ENCODE results near the gene CT45A2. TPM values are rescaled to one million over a fixed set of nuclear protein-coding genes. Genes with fewer than 3 reads are reported as not detected.
"Not testable (repeated sequence)": the region's sequence is repeated elsewhere in the genome, so short reads cannot be mapped to it uniquely, and the experiment has no call there.

The CT45A2 gene, protein sequence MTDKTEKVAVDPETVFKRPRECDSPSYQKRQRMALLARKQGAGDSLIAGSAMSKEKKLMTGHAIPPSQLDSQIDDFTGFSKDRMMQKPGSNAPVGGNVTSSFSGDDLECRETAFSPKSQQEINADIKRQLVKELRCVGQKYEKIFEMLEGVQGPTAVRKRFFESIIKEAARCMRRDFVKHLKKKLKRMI
- not detected for total RNA-seq

- H3K4me1 ChIP-seq; DNase-seq (ENCODE audit: extremely low spot score); H3K36me3 ChIP-seq; H3K27ac ChIP-seq (replicated peaks in 1 of 4); H3K9me3 ChIP-seq; H3K4me3 ChIP-seq; H3K27me3 ChIP-seq; intact Hi-C loops (cut with DNase I): not testable (repeated sequence)
- no CpG with 5 or more reads among the region's 17 CpGs for WGBS
These were observed at the start of gene CT45A2 for GRCh38 chrX:135819912-135820311. CT45A2 (minus strand) TSS chrX:135820012; CDS start chrX:135816265, 3,747 bp downstream.

GRCh38 chrX:135854438-135854837 is 34.6 kb upstream of the CT45A2 start, which contains the start of gene CT45A8:
CT45A8 (minus strand) TSS chrX:135854538; CDS start chrX:135850783, 3,755 bp downstream.
- H3K9me3 ChIP-seq; H3K4me1 ChIP-seq; H3K4me3 ChIP-seq; H3K27me3 ChIP-seq; intact Hi-C loops (cut with DNase I); H3K27ac ChIP-seq (replicated peaks in 1 of 4); H3K36me3 ChIP-seq; DNase-seq (ENCODE audit: extremely low spot score): not testable (repeated sequence)
- no CpG with 5 or more reads among the region's 17 CpGs for WGBS

DNA sequence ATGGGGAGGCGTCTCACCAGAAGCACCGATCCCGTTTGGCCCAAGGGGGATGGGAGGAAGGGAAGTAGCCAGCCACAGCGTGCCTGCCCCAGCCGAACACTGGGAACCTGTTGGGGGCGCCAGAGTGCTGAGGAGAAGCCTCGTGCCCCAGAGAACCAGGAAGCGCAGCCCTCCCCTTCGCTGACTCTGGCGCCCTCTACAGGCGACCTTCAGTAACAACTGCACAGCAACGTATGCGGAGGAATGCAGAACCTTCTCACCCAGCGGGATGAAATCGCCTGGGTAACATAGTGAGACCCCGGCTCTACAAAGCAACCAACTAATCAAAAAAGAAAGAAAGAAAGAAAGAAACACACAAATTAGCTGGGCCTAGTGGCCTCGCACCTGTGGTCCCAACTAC is 17.4 kb upstream of the CT45A2 start, which contains the start of gene CT45A7:
Gene CT45A7, minus strand, starts transcription at position 101 of the 400 bp plus-strand sequence. CDS start 3,747 bp downstream, outside the sequence.
- H3K27ac ChIP-seq (replicated peaks in 1 of 4); H3K27me3 ChIP-seq; H3K4me3 ChIP-seq; H3K4me1 ChIP-seq; H3K36me3 ChIP-seq; DNase-seq (ENCODE audit: extremely low spot score); H3K9me3 ChIP-seq; intact Hi-C loops (cut with DNase I): not testable (repeated sequence)
- no CpG with 5 or more reads among the region's 17 CpGs for WGBS

DNA sequence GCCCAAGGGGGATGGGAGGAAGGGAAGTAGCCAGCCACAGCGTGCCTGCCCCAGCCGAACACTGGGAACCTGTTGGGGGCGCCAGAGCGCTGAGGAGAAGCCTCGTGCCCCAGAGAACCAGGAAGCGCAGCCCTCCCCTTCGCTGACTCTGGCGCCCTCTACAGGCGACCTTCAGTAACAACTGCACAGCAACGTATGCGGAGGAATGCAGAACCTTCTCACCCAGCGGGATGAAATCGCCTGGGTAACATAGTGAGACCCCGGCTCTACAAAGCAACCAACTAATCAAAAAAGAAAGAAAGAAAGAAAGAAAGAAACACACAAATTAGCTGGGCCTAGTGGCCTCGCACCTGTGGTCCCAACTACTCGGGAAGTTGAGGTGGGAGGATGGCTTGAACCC is 17.1 kb downstream of the CT45A2 start, which contains the start of gene CT45A6:
Gene CT45A6, minus strand, starts transcription at position 101 of the 400 bp plus-strand sequence. CDS start 3,794 bp downstream, outside the sequence.
- H3K27me3 ChIP-seq; DNase-seq (ENCODE audit: extremely low spot score): not testable (repeated sequence)

GRCh38 chrX:135785403-135785802 is 34.4 kb downstream of the CT45A2 start, which contains the start of gene CT45A5:
CT45A5 (minus strand) TSS chrX:135785503; CDS start chrX:135781729, 3,774 bp downstream.
- intact Hi-C loops (cut with DNase I); H3K27ac ChIP-seq (replicated peaks in 1 of 4); DNase-seq (ENCODE audit: extremely low spot score); H3K4me1 ChIP-seq; H3K27me3 ChIP-seq; H3K4me3 ChIP-seq; H3K36me3 ChIP-seq; H3K9me3 ChIP-seq: not testable (repeated sequence)
- WGBS: no CpG with 5 or more reads among the region's 16 CpGs

More for the DNA sequence above, 17.1 kb downstream of the CT45A2 start, which contains the start of gene CT45A6:
- H3K27ac ChIP-seq (replicated peaks in 1 of 4); H3K4me1 ChIP-seq; H3K9me3 ChIP-seq; H3K36me3 ChIP-seq; H3K4me3 ChIP-seq; intact Hi-C loops (cut with DNase I): not testable (repeated sequence)
- WGBS: no CpG with 5 or more reads among the region's 16 CpGs

DNA sequence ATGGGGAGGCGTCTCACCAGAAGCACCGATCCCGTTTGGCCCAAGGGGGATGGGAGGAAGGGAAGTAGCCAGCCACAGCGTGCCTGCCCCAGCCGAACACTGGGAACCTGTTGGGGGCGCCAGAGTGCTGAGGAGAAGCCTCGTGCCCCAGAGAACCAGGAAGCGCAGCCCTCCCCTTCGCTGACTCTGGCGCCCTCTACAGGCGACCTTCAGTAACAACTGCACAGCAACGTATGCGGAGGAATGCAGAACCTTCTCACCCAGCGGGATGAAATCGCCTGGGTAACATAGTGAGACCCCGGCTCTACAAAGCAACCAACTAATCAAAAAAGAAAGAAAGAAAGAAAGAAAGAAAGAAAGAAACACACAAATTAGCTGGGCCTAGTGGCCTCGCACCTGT is 51.7 kb downstream of the CT45A2 start, which contains the start of gene CT45A3:
Gene CT45A3, minus strand, starts transcription at position 101 of the 400 bp plus-strand sequence. CDS start 3,747 bp downstream, outside the sequence.
- H3K4me1 ChIP-seq; H3K27me3 ChIP-seq; H3K9me3 ChIP-seq; DNase-seq (ENCODE audit: extremely low spot score); H3K4me3 ChIP-seq; H3K27ac ChIP-seq (replicated peaks in 1 of 4); intact Hi-C loops (cut with DNase I); H3K36me3 ChIP-seq: not testable (repeated sequence)
- no CpG with 5 or more reads among the region's 17 CpGs for WGBS

Other genes with a start within 250 kb of the CT45A2 start
- gene CT45A1, start 106.4 kb downstream of the CT45A2 start, total RNA-seq: not detected
- not detected for gene CT45A3, start 51.8 kb downstream of the CT45A2 start, total RNA-seq
- gene CT45A5, start 34.5 kb downstream of the CT45A2 start, total RNA-seq: not detected
- gene CT45A6, start 17.2 kb downstream of the CT45A2 start, total RNA-seq: not detected
- not detected for gene CT45A7, start 17.3 kb upstream of the CT45A2 start, total RNA-seq
- not detected for gene CT45A8, start 34.5 kb upstream of the CT45A2 start, total RNA-seq
- gene CT45A9, start 51.8 kb upstream of the CT45A2 start, total RNA-seq: not detected
- not detected for gene CT45A10, start 73.4 kb upstream of the CT45A2 start, total RNA-seq
- not detected for gene SAGE1, start 73.7 kb upstream of the CT45A2 start, total RNA-seq
- 10 to 100 TPM; 29.0 to 37.8 (median 35.3) TPM for gene MMGT1, start 154.0 kb upstream of the CT45A2 start, total RNA-seq
- gene SLC9A6, start 165.4 kb upstream of the CT45A2 start, total RNA-seq: 10 to 100 TPM; 12.9 to 17.4 (median 13.7) TPM